DOHH2 (cell line): Measurements from ENCODE around the gene NUMB.

Experiments
- EZH2phosphoT487 ChIP-seq: fragments of 200-600 bp; sonication (generic); IDR thresholded peaks from 2 replicates; pipeline ENCODE4 v1.6.1; 2017; ENCODE audit warnings: borderline replicate concordance, mild to moderate bottlenecking, antibody characterized with exemption, low read length, moderate library complexity, mixed read lengths
- TF ChIP-seq, protein P1 (sequence below): fragments of 200-600 bp; sonication (generic); IDR thresholded peaks from one replicate; pipeline ENCODE4 v1.5.1; 2014; ENCODE audit warnings: antibody characterized with exemption, mild to moderate bottlenecking, low read depth, low read length; ENCODE audit not compliant: poor library complexity, severe bottlenecking

DNA sequence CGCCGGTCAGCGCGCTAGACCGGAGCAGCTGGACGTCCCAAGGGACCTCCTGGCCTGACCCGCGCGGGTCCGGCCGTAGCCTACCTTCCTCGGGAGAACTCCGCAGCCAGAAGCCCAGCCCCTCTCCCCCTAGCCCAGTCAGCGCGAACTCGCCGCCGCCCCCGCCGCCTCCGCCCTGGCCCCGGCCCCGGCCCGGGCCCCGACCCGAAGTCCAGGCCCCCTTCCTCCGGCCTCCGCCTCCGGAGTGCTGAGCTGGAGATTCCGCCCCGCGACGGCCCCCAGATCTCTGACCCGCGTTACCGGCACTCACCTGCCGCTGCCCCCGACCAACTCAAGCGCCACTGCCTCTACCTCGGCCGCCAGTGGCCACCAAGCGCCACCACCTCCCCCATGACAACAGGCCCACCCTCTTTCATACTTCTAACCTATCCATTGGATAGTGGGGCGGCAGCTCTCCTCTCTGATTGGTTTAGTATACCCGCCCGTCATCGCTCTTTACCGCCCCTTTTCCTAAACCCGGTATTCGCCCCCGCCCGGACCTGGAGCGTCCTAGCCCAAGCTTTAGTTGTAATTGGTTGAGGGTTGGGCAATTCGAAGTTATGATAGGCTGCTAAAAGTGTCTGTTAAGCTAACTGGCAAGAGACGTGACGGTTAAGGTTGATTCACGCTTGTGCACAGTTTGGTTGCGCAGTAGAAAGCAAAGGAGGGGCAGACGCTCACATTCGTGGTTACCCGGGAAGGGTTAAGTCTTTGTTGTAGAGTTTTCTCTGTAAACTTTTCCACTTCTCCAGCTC is at the start of gene NUMB:
- TF ChIP-seq, protein P1, sequence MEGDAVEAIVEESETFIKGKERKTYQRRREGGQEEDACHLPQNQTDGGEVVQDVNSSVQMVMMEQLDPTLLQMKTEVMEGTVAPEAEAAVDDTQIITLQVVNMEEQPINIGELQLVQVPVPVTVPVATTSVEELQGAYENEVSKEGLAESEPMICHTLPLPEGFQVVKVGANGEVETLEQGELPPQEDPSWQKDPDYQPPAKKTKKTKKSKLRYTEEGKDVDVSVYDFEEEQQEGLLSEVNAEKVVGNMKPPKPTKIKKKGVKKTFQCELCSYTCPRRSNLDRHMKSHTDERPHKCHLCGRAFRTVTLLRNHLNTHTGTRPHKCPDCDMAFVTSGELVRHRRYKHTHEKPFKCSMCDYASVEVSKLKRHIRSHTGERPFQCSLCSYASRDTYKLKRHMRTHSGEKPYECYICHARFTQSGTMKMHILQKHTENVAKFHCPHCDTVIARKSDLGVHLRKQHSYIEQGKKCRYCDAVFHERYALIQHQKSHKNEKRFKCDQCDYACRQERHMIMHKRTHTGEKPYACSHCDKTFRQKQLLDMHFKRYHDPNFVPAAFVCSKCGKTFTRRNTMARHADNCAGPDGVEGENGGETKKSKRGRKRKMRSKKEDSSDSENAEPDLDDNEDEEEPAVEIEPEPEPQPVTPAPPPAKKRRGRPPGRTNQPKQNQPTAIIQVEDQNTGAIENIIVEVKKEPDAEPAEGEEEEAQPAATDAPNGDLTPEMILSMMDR: no peak
- no peak for TF ChIP-seq EZH2phosphoT487
